ENCODE measurements around the gene TMEM181. TPM values are rescaled to one million over a fixed set of nuclear protein-coding genes. Genes with fewer than 3 reads are reported as not detected.
A peak's percentile ranks its signal among the peaks of the same experiment; 100 is the strongest.

TMEM181 gene
- total and polyA plus RNA-seq, 2 experiments from 2014 or later = 11.9 to 25.2 TPM

- Histone ChIP-seq H3F3A (replicated peaks; ENCODE audit: low read depth) (peaks cover 11% of the 10 kb centered on the region; the same call in 1 of the 2 replicates), H3K9me2 (ENCODE audit: insufficient read depth) (no peaks in the 10 kb centered on the region), H2AFZ (no peak overlapping the region), H3K27me3 (ENCODE audit: insufficient read depth) (no peaks in the 10 kb centered on the region), H4K20me1 (replicated peaks; ENCODE audit: insufficient read depth) (peaks cover 29% of the 10 kb centered on the region), H3K4me1 (ENCODE audit: insufficient read depth) (peaks cover 11% of the 10 kb centered on the region), H3K4me2 (peak overlapping the region; percentile 88), H3K27ac (ENCODE audit: low read depth) (no peak overlapping the region), H3K4me3 (peak overlapping the region; percentile 65), H3K36me3 (ENCODE audit: insufficient read depth) (no peaks in the 10 kb centered on the region), H3K79me2 (replicated peaks; ENCODE audit: insufficient read depth) (peaks cover 60% of the 10 kb centered on the region)
- peaks cover 28% of the 10 kb centered on the region for H3K4me1 Mint-ChIP-seq
- TF ChIP-seq ETS1 (IDR thresholded peaks at IDR 0.05) (no peak), ZNF331 (CRISPR knock-in tag; IDR thresholded peaks at IDR 0.05; ENCODE audit: low read depth) (no peak), CTCF (conservative IDR thresholded peaks at IDR 0.05; ENCODE audit: low read depth in 2 of 2) (no peak), NANOG (IDR thresholded peaks at IDR 0.05; ENCODE audit: borderline replicate concordance) (no peak), ZNF462 (CRISPR knock-in tag; IDR thresholded peaks at IDR 0.05) (no peak), STAT1 (IDR thresholded peaks at IDR 0.05; ENCODE audit: unreplicated experiment) (no peak), REST (IDR thresholded peaks at IDR 0.05; ENCODE audit: unreplicated experiment) (no peak), JUNB (IDR thresholded peaks at IDR 0.05; ENCODE audit: unreplicated experiment) (no peak), ZNF114 (CRISPR knock-in tag; IDR thresholded peaks at IDR 0.05) (no peak), CREB1 (CRISPR knock-in tag; IDR thresholded peaks at IDR 0.05; ENCODE audit: low read depth) (no peak), POLR2AphosphoS5 (IDR thresholded peaks at IDR 0.05; ENCODE audit: low read depth) (no peak), EZH2phosphoT487 (IDR thresholded peaks at IDR 0.05; ENCODE audit: unreplicated experiment) (no peak), EZH2 (IDR thresholded peaks at IDR 0.05; ENCODE audit: low read depth, unreplicated experiment) (no peak)
- DNase-seq (ENCODE audit: low spot score) (no peak), ATAC-seq (no peak)
- peak overlapping the region; percentile 95 for H3K4me3 Mint-ChIP-seq
- no peak overlapping the region for H3K27ac Mint-ChIP-seq
- no peaks in the 10 kb centered on the region for H3K9me3 Mint-ChIP-seq
- peaks cover 8% of the 10 kb centered on the region for H3K27me3 Mint-ChIP-seq (ENCODE audit: insufficient read depth, low read depth, poor library complexity)
- peaks cover 2% of the 10 kb centered on the region; the same call in 2 of the 3 replicates for H3K36me3 Mint-ChIP-seq (ENCODE audit: low read depth)
Observed at GRCh38 chr6:158561321-158561884, 1.5 kb downstream of the TMEM181 start.

Measured in GM23338 (cell line).